ENCODE measurements around the gene ASCL5.

The ASCL5 gene, protein sequence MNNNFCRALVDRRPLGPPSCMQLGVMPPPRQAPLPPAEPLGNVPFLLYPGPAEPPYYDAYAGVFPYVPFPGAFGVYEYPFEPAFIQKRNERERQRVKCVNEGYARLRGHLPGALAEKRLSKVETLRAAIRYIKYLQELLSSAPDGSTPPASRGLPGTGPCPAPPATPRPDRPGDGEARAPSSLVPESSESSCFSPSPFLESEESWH

DNA sequence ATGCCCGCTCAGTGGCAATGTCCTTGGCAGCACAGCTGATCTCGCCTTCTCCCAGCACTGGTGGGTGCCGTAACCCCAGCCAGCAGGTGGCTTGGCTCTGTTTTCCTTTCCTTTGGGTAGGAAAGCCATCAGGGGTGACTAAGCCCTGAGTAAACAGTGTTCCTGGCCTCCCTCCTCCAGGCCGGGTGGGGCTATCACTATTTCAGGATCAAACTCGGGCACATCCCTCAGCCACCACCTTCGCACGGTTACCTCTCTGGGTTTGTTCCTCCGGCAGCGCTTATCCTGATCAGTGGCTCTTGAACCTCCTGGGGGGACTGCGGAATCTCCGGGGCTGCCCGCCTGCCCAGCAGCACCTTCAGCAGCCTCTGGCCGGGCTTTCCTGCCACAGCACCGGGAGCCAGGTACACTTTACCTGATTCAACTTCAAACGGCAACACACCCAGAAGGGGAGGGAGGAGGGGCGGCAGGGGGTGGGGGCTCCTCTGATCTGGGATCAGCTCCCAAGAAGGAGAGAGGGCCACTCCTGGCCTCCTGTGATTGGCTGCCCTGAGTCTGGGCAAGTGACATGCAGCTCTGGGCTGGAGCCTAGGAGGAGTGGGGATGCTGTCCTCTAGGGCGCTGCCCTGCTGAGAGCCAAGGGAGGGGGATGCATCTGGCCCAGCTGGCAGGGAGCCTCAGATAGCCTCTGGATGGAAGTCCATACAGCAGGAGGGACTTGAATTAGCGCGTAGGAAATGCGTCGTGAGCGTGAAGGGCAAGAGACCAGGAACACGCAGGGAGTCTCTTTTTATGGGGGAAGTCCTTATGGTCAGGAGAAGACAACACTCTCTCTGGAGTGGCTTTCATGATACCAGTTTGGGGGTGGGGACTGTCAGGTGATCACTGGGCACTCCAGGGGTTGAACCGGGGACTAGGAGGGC lies at the start of gene ASCL5:
ASCL5 (minus strand) TSS at position 353 of the 923 bp plus-strand sequence. CDS start 11,812 bp downstream, outside the sequence.
- H3K4me3 ChIP-seq (ENCODE audit: low read depth, low read length), result no peak within 1 kb of the TSS
- no peak within 1 kb of the TSS for H2AFZ ChIP-seq
- H3K27ac ChIP-seq, result no peak within 1 kb of the TSS
- TF ChIP-seq, protein P1, sequence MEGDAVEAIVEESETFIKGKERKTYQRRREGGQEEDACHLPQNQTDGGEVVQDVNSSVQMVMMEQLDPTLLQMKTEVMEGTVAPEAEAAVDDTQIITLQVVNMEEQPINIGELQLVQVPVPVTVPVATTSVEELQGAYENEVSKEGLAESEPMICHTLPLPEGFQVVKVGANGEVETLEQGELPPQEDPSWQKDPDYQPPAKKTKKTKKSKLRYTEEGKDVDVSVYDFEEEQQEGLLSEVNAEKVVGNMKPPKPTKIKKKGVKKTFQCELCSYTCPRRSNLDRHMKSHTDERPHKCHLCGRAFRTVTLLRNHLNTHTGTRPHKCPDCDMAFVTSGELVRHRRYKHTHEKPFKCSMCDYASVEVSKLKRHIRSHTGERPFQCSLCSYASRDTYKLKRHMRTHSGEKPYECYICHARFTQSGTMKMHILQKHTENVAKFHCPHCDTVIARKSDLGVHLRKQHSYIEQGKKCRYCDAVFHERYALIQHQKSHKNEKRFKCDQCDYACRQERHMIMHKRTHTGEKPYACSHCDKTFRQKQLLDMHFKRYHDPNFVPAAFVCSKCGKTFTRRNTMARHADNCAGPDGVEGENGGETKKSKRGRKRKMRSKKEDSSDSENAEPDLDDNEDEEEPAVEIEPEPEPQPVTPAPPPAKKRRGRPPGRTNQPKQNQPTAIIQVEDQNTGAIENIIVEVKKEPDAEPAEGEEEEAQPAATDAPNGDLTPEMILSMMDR (IDR thresholded peaks at IDR 0.05), result no peak
- H3K79me2 ChIP-seq, result no peaks in the 10 kb centered on the region
- H3K9me3 ChIP-seq (ENCODE audit: control insufficient read depth, low read length), result no peaks in the 10 kb centered on the region
- H3K9ac ChIP-seq, result no peak within 1 kb of the TSS
- H3K36me3 ChIP-seq (ENCODE audit: control insufficient read depth, insufficient read depth, low read length), result no peaks in the 10 kb centered on the region
- no peaks in the 10 kb centered on the region for H3K4me1 ChIP-seq
- H3K27me3 ChIP-seq (ENCODE audit: control insufficient read depth, insufficient read depth, low read length), result peaks cover 5% of the 10 kb centered on the region
- H3K4me2 ChIP-seq (ENCODE audit: low read length), result no peak within 1 kb of the TSS

DNA sequence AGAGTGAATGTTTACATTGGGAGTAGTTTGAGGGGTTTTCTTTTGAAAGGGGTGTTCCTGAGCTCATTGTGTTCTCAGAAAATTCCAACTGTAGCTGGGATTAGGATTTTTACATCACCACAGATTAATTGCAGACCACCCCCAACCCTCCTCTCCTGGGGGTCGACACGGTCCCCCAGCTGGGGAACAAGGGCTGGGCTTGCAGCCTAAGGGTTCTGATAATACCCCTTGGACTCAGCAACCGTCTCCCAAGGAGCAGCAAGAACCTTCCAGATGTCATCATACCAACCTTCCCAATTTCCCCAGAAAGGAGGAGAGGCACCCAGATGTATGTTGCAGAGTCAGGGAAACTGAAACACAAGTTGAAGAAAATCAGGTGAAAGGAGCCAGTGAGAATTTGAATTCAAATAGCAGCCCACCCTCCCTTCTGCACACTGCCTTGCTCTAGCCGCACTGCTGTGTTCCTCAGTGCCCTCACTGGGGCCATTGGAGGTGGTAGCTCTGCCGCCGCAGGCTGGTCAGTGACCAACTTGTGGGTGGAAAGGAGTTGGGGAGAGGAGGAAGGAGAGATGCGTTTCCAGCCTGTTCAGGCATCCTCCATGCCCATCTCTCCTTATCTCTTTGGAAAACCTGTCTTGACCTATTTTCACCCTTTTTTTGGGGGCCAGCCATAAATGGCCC lies 49.0 kb upstream of the ASCL5 start:
- Histone ChIP-seq H3K4me3 (ENCODE audit: low read depth, low read length) (no peak overlapping the region), H3K4me2 (ENCODE audit: low read length) (no peak overlapping the region), H3K4me1 (no peaks in the 10 kb centered on the region), H3K9me3 (ENCODE audit: control insufficient read depth, low read length) (no peaks in the 10 kb centered on the region), H3K36me3 (ENCODE audit: control insufficient read depth, insufficient read depth, low read length) (no peaks in the 10 kb centered on the region), H2AFZ (no peak overlapping the region), H3K27me3 (ENCODE audit: control insufficient read depth, insufficient read depth, low read length) (no peaks in the 10 kb centered on the region), H3K27ac (no peak overlapping the region), H3K79me2 (no peaks in the 10 kb centered on the region), H3K9ac (no peak overlapping the region)
- TF ChIP-seq, protein P1 (IDR thresholded peaks at IDR 0.05), result no peak

DNA sequence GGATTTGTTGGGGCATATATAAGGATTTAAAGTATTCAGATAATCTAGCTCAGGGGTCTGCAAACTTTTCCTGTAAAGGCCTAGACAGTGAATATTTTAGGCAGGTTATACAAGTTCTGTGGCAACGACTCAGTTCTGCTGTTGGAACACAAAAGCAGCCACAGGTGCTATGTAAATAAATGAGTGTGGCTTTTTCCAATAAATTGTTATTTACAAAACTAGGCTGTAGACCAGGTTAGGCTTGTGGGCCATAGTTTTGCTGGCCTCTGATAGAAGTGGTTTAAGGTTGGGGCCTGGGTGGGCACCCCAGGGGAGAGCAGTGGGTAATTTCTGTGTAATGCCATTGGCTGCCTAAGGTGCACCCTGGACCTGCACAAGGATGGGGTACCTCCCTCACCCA lies 46.8 kb upstream of the ASCL5 start:
- Histone ChIP-seq H3K27me3 (ENCODE audit: control insufficient read depth, insufficient read depth, low read length) (no peaks in the 10 kb centered on the region), H3K9ac (no peak overlapping the region), H3K27ac (no peak overlapping the region), H3K4me3 (ENCODE audit: low read depth, low read length) (no peak overlapping the region), H3K9me3 (ENCODE audit: control insufficient read depth, low read length) (no peaks in the 10 kb centered on the region), H2AFZ (no peak overlapping the region), H3K4me1 (peaks cover 6% of the 10 kb centered on the region), H3K36me3 (ENCODE audit: control insufficient read depth, insufficient read depth, low read length) (no peaks in the 10 kb centered on the region), H3K79me2 (no peaks in the 10 kb centered on the region), H3K4me2 (ENCODE audit: low read length) (no peak overlapping the region)
- TF ChIP-seq, protein P1 (IDR thresholded peaks at IDR 0.05), result no peak

DNA sequence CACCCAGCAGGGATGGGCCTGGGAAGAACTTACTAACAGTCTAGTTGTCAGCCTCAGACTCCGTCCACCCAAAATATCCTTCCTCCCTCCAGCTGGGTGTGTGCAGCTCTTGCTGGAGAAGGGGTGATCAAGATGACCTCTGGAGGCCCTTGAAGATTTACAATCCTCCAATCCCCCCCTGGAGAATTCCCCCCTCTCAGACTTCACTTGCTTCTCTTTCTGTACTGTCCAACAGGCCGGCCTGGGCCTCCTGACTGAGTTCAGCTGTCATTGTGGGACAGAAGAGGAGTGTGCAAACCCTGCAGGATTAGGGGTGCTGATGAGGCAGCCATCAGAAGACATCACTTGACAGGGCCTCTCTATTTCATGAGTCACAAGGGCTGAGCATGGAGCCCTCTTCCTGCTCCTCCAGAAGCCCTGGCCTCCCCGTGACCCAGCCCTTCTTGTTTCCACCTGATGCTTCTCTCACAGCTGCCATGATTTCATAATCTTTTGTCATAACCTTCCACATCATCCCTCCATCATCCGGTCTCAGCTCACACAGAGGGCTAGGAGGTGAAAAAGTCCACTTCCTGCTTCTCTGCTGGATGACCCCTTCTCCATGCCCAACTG lies 46.1 kb upstream of the ASCL5 start:
- Histone ChIP-seq H3K4me2 (ENCODE audit: low read length) (no peak overlapping the region), H3K27ac (no peak overlapping the region), H3K36me3 (ENCODE audit: control insufficient read depth, insufficient read depth, low read length) (no peaks in the 10 kb centered on the region), H3K79me2 (no peaks in the 10 kb centered on the region), H3K4me1 (peaks cover 6% of the 10 kb centered on the region), H3K9ac (no peak overlapping the region), H3K27me3 (ENCODE audit: control insufficient read depth, insufficient read depth, low read length) (no peaks in the 10 kb centered on the region), H2AFZ (no peak overlapping the region), H3K9me3 (ENCODE audit: control insufficient read depth, low read length) (no peaks in the 10 kb centered on the region), H3K4me3 (ENCODE audit: low read depth, low read length) (no peak overlapping the region)
- TF ChIP-seq, protein P1 (IDR thresholded peaks at IDR 0.05), result no peak

Data from parathyroid adenoma (tissue), 2 donors.